CD4-positive, alpha-beta T cell treated with Interleukin-12 subunit alpha and Interleukin-12 subunit beta, for 1 hour (primary cell): Measurements from ENCODE around the gene SLC10A3.

Experiments
- DNase-seq: peaks from one replicate; pipeline ENCODE4 v3.0.0-alpha.2; 2020

SLC10A3 gene

DNA sequence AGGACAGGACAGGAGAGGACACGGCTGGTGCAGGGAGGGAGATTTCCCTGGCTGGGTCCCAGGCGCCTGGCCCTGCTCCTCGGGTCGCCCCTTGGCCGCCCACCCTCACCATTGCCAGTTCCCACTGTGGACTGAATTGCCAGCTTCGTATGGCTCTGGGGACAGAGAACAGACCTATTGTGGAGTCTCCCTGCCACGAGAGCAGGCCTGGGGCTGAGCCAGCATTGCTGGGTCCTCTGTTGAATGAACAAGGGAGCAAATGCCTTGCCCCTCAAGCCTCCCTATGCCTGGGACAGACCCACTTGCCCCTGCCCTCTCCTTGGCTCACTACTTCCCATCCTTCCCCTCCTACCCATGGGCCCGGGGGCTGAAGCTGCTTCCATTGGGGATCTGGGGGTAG is 28.0 kb downstream of the SLC10A3 start:
- DNase-seq: no peak

DNA sequence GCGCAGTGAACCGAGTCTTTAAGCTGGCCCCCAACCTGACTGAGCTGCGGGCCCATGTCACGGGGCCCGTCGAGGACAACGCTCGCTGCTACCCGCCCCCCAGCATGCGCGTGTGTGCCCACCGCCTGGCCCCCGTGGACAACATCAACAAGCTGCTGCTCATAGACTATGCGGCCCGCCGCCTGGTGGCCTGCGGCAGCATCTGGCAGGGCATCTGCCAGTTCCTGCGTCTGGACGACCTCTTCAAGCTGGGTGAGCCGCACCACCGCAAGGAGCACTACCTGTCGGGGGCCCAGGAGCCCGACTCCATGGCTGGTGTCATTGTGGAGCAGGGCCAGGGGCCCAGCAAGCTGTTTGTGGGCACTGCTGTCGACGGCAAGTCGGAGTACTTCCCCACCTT is 30.1 kb downstream of the SLC10A3 start:
- DNase-seq: no peak

DNA sequence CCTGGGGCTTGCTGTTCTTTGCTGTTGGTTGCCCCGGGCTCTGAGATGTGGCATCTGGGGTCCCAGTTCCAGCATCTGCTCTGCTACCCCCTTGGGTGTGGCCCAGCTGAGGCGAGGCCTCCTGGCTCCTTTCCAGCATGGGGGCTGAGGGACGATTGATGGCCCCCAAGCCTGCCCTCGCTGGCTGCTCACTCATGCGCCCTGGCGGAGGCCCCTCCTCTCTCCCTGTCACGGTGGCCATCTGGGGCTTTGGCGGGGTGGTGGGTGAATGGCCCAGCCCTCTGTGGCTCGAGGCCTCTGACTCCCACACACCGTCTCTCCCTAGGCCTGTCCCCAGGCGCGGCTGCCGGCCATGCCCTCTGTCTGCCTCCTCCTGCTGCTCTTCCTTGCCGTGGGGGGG is 30.6 kb downstream of the SLC10A3 start:
- DNase-seq: no peak

DNA sequence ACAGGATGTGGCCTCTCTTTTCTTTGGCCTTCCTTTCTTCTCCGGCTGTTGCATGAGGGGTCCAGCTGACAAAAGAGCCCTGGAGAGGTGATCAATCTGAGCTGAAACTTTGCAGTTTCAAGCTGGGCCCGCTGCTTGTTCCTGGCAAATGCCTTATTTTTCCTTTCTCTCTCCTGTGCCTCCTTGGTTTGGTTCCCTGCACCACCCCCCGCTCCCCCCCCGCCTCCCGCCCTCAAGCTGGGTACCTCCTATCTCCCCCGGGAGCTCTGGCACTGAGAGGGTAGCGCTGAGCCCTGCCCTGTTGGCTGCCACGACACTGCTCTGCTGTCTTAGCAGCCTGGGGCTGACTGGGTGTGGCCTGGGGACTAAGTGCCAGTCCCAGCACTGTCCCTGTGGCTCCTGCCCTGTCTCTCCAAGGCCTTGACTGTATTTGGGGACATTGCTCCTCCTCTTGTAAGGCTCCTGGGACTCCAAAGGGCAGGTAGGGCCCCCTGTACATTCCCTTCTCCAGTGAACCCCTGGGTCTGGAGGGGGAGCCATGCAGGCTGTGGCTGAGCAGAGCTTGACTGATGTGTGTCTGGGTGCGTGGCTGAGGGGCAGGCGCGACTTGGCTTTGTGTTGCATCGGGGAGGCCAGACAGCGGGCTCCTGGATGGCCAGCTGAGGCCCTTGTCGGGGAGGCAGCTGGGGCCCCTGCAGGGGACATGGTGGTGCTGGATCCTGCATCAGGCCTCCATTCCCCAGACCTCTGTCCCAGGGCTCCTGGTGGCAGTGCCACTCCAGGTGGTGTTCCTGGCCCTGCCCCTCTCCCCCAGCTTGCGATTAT is 31.3 kb downstream of the SLC10A3 start:
- DNase-seq: no peak

DNA sequence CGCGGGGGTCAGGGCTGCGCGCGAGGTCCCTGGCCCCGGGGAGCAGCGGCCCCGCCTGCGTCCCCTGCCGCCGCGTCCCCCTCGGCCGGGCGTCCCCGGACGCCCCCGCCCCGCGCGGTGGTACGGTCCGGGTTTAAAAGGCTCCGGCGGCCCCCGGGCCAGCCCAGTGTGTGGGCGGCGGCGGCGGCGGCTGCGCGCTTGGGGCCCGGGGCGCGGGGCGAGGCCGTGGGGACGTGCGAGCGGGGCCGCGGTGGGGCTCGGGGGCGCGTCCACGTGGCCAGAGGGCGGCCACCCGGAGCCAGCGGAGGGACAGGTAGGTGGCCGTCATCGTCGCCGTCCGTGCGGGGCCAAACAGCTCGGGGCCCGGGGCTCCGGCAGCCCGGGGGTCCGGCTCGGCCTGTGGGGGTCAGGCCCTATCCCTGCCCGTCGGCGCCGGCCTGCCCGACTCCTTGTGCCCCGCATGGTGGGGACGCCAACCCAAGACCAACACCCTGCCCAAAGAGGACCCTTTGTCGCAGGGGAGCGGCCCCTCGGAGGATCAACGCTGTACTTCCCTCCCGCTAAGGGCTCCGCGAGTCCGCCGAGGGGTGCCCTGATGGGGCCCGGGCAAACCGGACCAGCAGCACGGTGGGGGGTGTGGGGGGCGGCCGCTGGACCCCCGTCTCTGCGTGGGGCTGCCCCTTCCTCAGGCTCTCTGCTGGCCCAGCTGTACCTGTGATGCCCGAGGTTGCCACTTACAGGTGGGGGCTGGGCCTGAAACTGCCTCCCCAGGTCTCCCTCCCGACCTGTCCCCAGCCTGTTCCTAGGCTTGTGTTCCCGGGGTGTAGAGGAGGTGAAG is 32.1 kb downstream of the SLC10A3 start, which contains the start of gene PLXNA3:
PLXNA3 (plus strand) TSS at position 166 of the 838 bp plus-strand sequence. CDS start 1,903 bp downstream, outside the sequence.
- DNase-seq: peak; percentile 79

DNA sequence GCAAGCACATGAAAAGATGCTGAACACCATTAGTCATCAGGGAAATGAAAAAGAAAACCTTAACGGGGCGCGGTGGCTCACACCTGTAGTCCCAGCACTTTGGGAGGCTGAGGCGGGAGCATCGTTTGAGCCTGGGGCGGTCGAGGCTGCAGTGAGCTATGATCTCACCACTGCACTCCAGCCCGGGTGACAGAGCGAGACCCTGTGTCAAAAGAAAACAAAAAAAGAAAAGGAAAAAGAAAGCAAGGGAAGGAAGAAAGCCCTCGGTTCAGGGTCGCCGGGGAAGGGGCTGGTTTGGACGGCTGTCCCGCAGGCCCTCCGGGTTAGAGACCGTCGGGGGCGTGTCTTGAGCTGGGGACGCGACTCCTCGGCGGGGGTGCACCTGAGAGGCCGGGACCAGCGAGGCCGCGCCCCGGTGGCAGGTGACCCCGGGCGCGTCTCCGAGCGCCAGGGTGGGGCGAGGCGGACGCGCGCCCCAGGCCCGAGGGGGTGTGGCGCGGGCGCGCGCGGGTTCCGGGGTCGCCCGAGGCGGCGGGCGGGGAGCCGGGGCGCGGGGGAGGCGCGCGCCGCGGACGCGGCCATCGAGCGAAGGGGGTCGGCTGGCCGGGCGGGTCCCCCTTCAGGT is 32.8 kb downstream of the SLC10A3 start:
- DNase-seq: peak; percentile 78

DNA sequence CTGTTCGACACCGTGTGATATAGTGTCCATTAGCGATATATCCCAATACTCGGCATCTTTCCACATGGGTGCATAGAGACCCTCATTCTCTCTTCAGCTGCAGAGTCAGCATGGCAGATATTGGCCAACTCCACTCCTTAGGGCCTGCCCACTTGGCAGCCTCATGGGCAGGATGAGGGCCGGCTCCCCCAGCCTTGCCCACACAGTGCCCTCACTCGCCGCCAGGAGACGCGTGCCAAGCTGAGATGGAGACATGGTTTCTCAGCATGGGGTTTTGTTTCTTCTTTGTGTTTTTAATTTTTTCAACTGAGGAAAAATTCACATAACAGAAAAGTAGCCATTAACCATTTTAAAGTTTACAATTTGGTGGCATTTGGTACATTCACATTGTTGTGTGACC is 37.6 kb downstream of the SLC10A3 start:
- DNase-seq: no peak

DNA sequence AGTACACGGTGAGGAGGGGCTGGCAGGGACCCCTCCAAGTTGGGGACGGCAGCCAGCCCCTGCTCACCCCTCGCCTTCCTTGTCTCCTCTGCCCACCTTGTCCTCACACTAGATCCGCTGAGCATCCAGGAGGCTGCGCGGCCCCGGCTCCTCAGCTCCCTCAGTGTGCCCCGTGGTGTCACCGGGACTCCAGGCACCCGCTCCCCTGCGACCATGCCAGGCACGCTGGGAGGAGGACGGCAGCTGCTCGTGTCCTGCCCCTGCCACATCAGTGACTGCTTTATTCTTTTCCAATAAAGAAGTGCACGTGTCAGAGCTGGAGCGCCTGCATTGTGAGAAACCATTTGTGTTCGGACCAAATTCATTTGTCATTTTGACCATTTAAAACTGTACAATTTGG is 40.1 kb downstream of the SLC10A3 start:
- DNase-seq: no peak

DNA sequence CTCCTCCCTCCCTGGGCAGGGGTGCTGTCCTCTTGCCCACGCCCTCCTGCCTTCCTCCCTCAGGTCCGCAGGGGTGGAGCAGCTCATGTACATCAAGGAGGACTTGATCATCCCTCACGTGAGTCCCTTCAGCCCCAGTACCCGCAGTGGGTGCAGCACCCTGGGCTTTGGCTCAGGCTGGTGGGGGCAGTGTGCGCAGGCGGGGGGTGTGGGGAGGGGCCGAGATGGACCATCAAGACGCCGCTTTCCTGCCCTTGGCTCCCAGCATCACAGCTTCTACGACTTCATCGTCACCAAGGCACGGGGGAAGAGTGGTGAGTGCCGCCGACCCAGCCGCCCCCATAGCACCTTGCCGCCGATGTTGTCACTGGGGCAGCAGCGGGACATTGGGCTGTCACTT is 40.8 kb downstream of the SLC10A3 start:
- no peak for DNase-seq

DNA sequence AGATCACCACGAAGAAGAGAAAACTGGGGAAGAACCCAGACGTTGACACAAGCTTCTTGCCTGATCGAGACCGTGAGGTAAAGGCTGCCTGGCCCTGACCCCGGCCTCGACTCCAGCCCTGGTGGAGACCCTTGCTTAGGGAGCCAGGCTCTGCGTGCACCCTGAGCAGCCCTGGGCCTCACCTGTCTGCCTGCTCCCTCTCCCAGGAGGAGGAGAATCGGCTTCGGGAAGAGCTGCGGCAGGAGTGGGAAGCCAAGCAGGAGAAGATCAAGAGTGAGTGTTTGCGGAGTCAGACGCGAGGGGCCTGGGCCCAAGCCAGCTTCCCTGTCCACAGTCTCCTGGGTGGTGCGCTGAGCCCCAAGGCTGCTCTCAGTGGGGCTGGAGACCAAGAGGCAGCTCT is 41.9 kb downstream of the SLC10A3 start:
- DNase-seq: no peak

DNA sequence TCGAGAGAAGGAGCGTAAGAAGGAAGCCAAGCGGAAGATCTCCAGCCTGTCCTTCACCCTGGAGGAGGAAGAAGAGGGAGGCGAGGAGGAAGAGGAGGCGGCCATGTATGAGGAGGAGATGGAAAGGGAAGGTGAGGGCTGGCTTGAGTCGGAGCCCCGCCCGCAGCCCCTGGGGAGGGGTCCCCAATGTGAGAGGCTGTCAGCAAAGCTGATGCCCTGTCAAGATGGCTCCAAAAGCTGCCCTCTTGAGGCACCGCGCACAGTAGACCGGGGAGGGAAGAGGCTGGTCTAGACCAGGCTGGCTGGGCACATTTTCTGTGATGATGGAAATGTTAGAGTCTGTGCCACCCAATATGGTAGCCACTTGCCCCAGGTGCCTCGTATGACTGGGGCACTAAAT is 44.0 kb downstream of the SLC10A3 start:
- no peak for DNase-seq

DNA sequence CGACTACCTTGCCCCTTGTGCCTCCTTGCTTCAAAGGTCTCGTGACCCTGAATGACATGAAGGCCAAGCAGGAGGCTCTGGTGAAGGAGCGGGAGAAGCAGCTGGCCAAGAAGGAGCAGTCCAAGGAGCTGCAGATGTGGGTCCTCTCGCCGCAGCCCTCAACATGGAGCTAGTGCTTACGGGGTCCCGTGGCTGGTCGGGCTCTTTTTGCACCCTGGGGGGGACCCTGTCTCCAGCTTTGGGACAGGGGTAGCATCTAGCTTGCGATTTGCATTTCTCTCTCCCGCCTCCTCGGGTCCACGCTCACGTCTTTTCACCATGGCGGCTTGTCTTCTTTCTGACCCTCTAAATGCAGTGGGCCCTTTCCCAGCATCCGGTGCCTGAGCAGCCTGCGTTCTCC is 44.7 kb downstream of the SLC10A3 start:
- DNase-seq: no peak

DNA sequence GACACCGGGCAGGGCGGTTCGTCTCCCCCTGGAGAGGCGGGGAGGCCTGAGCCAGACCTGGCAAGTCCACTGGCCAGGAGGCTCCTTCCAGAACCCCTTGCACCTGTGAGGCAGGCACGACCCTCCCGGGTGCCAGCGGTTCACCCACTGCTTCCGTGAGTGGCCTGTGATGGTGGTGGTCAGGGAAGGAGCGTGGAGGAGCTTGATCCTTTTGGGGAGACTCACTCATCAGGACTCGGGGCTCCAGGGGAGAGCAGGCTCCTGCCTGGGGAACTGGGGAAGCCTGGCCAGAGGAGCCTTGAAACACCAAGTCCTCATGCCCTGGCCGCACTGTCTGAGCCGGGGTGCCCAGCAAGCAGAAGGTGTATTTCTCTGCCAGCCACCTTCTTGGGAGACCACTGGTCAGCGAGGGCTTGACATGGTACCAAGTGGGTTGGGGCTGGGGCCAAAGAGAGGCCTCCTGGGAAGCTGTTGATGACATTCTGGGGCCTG is 45.6 kb downstream of the SLC10A3 start:
- DNase-seq: no peak

DNA sequence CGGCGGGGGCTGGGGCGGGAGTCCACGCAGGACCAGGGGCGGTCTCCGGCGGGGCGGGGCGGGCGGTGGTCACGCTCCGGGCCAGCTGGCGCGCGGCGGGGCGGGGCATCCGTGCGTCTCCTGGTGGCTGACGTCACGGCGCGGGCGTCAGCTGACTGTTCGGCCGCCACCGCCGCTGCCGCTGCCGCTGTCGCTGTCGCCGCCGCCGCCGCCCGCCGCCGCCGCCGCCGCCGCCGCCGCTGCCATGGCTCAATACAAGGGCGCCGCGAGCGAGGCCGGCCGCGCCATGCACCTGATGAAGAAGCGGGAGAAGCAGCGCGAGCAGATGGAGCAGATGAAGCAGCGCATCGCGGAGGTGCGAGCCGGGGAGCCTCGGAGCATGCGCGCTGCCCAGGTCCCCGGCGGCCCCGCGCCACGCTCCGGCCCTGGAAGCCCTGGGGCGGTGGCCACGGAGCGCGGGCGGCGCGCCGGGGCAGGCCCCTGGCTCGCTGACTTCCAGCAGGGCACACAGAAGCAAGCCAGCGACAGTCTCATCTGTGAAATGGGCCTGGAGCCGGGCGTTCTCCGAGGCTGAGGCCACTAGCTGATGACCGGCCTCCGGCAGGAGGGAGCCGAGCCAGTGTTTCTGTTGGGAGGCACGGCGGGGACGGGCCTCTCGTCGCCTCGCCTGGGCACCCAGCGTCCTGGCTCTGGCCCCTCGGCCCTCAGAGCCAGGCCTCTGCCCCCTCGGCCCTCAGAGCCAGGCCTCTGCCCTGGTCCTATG is 46.3 kb downstream of the SLC10A3 start, which contains the start of gene FAM50A:
FAM50A (plus strand) TSS at position 150 of the 763 bp plus-strand sequence; CDS start at position 245, 95 bp downstream.
- DNase-seq: peak; percentile 77

DNA sequence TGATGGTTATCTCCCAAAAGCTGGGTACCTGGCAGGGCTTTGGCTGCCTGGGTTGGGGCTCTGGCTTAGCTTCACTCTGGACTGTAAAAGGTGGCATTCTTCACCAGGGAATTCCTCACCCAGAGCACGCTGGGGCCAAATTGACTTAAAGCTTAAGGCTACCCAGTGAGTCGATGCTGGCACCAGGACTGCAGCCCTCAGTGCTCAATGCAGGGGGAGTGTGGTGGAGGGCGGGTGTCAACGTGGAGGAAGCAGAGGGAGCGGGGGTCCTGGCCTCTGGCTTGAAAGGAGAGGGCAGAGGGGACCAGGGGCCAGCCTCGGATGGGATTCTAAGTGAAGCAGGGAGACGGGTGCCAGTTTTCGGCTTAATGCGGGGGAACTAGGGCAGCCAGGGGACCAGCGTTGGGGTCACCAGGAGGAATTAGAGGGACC is 46.9 kb downstream of the SLC10A3 start:
- DNase-seq: no peak

DNA sequence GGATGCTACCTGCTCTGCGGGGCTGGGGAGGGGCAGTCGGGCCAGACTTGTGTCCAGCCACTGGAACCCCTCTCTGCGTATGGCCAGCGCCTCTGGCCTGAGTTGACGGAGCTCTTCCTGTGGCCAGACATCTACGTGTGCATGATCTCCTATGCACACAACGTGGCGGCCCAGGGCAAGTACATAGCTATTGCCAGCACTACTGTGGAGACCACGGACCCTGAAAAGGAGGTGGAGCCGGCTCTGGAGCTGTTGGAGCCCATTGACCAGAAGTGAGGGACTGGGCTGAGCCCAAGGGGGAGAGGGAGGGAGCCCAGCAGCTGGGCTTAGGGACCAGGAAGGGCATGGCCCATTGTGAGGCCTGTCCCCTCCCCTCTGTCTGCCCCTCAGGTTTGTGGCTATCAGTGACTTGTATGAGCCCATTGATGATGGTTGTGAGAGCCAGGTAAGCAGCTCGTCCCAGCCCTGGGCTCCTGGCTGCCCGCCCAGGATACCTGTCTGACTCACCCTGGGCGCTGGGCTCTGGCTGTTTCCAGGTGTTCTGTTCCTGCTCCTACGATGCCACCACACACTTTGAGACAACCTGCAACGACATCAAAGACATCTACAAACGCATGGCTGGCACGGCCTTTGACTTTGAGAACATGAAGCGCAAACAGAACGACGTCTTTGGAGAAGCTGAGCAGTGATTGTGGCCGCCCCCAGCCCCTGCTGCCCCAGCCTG is 48.3 kb downstream of the SLC10A3 start:
- DNase-seq: no peak

DNA sequence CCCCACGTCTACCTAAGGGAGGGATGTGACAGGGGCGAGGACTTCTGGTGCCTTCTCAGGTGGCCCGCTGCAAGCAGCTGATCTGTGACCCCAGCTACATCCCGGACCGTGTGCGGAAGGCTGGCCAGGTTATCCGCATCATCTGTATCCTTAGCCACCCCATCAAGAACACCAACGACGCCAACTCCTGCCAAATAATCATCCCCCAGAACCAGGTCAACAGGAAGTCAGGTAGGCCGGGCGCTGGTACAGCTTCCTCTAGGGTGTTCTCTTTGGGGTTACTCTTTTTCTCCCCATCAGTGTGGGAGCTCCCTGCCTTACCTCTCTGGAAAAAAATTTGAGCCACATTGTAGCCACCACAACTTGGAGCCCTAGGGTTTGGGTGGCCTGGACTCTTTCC is 48.9 kb downstream of the SLC10A3 start:
- peak; percentile 27 for DNase-seq

DNA sequence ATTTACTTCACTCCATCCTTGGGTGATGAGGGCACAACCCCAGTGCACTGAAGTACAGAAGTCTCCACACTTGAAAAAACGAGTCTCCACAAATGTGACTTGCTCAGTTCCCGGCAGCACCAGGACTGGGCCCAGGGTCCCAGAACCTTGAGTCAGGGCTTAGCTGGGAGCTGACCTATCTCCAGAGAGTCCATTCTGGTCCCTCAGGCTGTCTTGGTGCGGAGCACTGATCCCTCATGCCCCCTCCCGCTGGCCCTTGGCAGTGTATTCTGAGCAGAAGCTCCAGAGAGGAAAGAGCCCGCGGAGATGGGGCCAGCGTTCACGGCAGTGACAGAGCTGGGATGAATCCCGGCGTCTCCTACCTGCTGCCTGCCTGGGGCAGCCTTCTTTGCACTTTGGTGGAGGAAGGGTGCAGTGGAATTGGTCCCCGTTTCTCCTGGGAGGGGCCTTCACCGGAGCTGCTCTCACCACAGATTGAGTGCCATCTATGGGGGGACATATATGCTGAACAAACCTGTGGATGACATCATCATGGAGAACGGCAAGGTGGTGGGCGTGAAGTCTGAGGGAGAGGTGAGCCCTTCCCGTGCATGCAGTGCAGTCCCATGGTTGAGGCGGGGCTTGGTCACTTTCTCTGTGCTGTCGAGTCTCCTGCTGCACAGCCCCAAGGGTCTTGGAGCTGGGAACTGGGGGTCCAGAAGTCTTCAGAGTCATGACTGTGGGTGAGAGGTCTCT is 49.6 kb downstream of the SLC10A3 start:
- DNase-seq: no peak

DNA sequence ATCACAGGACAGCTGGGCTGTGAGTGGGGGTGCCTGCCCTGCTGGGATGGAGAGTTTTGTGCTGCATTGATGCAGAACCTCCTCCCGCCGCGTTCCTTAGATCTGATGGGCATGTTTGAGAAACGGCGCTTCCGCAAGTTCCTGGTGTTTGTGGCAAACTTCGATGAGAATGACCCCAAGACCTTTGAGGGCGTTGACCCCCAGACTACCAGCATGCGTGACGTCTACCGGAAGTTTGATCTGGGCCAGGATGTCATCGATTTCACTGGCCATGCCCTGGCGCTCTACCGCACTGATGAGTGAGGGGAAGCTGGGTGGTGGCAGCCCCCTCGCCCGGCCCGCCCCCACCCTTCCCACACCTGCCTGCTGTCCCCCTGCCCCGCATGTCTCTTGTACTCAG is 50.6 kb downstream of the SLC10A3 start:
- DNase-seq: no peak

DNA sequence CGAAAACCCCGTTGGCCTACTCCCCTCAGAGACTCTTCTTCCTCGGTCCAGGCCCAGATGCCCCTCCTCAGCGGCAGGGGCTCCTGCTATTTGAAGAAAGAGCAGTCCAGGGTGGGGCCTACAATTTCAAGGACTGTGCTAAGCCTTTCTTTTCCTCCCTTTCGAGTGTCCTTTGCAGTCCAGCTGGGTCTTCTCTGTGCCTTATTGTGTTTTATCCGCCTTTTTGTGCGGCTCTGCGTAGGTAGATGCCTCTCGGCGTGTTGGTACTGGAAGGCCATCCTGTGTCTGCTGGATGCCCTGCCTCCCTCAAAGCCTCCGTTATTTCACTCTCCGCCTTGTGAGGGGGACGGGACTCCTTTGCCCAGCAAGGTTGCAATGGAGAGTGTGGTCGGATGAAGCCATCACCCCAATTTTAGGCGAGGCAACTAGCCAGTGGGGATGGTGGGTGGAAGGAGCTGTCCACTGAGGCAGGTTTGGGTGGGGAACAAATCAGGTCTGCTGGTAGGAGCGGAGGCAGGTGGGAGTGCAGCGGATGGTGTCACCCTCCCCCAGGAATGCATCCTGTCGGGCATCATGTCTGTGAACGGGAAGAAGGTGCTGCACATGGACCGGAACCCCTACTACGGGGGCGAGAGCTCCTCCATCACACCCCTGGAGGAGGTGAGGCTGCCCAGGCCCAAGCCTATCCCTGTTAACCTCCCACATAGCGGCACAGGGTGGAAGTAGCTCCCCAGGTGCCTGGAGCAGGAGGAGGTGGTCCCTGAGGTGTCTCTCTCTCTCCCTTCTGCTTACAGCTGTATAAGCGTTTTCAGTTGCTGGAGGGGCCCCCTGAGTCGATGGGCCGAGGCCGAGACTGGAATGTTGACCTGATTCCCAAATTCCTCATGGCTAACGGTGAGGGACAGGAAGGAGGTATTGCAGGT is 52.2 kb downstream of the SLC10A3 start:
- no peak for DNase-seq
